Measurements from ENCODE around the gene VRK1. TPM values are rescaled to one million over a fixed set of nuclear protein-coding genes. Genes with fewer than 3 reads are reported as not detected.

The VRK1 gene
- total and polyA plus RNA-seq, 2 of the 8 experiments (the other 6 are each of a cell fraction or from before 2014, with no cell fraction given) = 24.2 to 64.8 TPM

GRCh38 chr14:96801931-96802330, 4.7 kb downstream of the VRK1 start:
- H2AK5ac ChIP-seq (ENCODE audit: low read depth, low read length) = no peak overlapping the region
- peaks cover 13 to 94% of the 10 kb centered on the region in 2 experiments for H3K79me2 ChIP-seq (ENCODE audit: control insufficient read depth in 1 of 2, insufficient read depth in 2 of 2, low read length in 2 of 2)
- TF ChIP-seq ZNF274 (IDR thresholded peaks at IDR 0.05; ENCODE audit: borderline replicate concordance, extremely low read depth, low read length) (no peak), FOSL1 (IDR thresholded peaks at IDR 0.05; ENCODE audit: insufficient read depth, low read depth, low read length) (no peak), EZH2 (IDR thresholded peaks at IDR 0.05; ENCODE audit: low read depth, low read length, severe bottlenecking) (no peak), BRCA1 (IDR thresholded peaks at IDR 0.05; ENCODE audit: low read depth, low read length) (no peak)
- H4K20me1 ChIP-seq (replicated peaks in 1 of 2; ENCODE audit: control insufficient read depth in 1 of 2, insufficient read depth in 2 of 2, low read length in 2 of 2) = peaks cover 16 to 20% of the 10 kb centered on the region in 2 experiments
- WGBS, 2 experiments (ENCODE audit: extremely low coverage in 1 of 2, insufficient coverage in 1 of 2, insufficient read length in 1 of 2, insufficient replicate concordance in 2 of 2, low coverage in 1 of 2, low lambda C conversion rate in 2 of 2, missing lambda C conversion rate in 1 of 2) = 63% methylated on average over 5 of the region's 5 CpGs; no CpG with 5 or more reads in 1 of the 2 experiments
- no peak overlapping the region for H4K8ac ChIP-seq (ENCODE audit: extremely low read depth, insufficient read depth, low read length)
- H3K4ac ChIP-seq (replicated peaks; ENCODE audit: insufficient read length, low read depth, low read length) = no peak overlapping the region
- H3K18ac ChIP-seq (ENCODE audit: extremely low read depth, low read length) = no peak overlapping the region
- no peak overlapping the region for H2BK20ac ChIP-seq (ENCODE audit: low read length)
- H3K23me2 ChIP-seq (ENCODE audit: low read depth, low read length) = peaks cover 8% of the 10 kb centered on the region
- H3K14ac ChIP-seq (ENCODE audit: insufficient read length) = no peak overlapping the region
- H3K27ac ChIP-seq (ENCODE audit: low read depth, low read length) = no peak overlapping the region
- no peak overlapping the region for H3K56ac ChIP-seq (replicated peaks; ENCODE audit: insufficient read length, low read depth, low read length)
- FAIRE-seq = no peak
- H3K9ac ChIP-seq (replicated peaks in 1 of 4; ENCODE audit: extremely low read depth in 1 of 4, low read depth in 3 of 4, low read length in 3 of 4) = no peak overlapping the region
- CTCF ChIA-PET (ENCODE audit: partially characterized antibody) = interaction anchor here (0.7 to 2.7 kb wide), 3 partner anchors 51 to 204 kb away, joined by 3 to 11 read pairs (median 3); no protein-coding TSS in a partner anchor
- no peak overlapping the region for H2AFZ ChIP-seq (ENCODE audit: low read length)
- no peak overlapping the region for H3K23ac ChIP-seq (ENCODE audit: insufficient read length)
- no peak overlapping the region for H3K4me2 ChIP-seq (ENCODE audit: insufficient read depth in 1 of 2, low read depth in 2 of 2, low read length in 2 of 2)
- H2BK15ac ChIP-seq (ENCODE audit: low read length) = no peak overlapping the region
- H2BK120ac ChIP-seq (replicated peaks; ENCODE audit: low read depth, low read length) = no peak overlapping the region
- H3K36me3 ChIP-seq (ENCODE audit: control insufficient read depth in 2 of 4, insufficient read depth in 4 of 4, low read length in 3 of 4) = no peaks in the 10 kb centered on the region
- H3K4me3 ChIP-seq (ENCODE audit: extremely low read depth in 1 of 4, insufficient read depth in 2 of 4, low read depth in 3 of 4, low read length in 4 of 4) = no peak overlapping the region
- H2BK5ac ChIP-seq (ENCODE audit: low read depth, low read length) = no peak overlapping the region
- H3K79me1 ChIP-seq (ENCODE audit: low read depth, low read length) = peaks cover 2% of the 10 kb centered on the region; the same call in 1 of the 2 replicates
- H2BK12ac ChIP-seq (ENCODE audit: low read depth, low read length) = no peak overlapping the region
- H4K5ac ChIP-seq (ENCODE audit: insufficient read length, low read depth, low read length) = no peak overlapping the region
- no peak overlapping the region for H4K91ac ChIP-seq (replicated peaks; ENCODE audit: insufficient read length, low read length)
- H3K27me3 ChIP-seq (replicated peaks in 1 of 4; ENCODE audit: control insufficient read depth in 3 of 4, extremely low read depth in 1 of 4, insufficient read depth in 3 of 4, low read length in 3 of 4) = no peaks in the 10 kb centered on the region
- no peaks in the 10 kb centered on the region for H3K9me3 ChIP-seq (ENCODE audit: insufficient read depth in 2 of 2, low read depth in 1 of 2, low read length in 1 of 2)
- POLR2A ChIA-PET (ENCODE audit: partially characterized antibody) = interaction anchor here (0.7 kb wide), 1 partner anchor 65 kb away, joined by 3 read pairs; no protein-coding TSS in a partner anchor
- H3K4me1 ChIP-seq (replicated peaks in 1 of 4; ENCODE audit: control insufficient read depth in 3 of 4, insufficient read depth in 4 of 4, low read length in 3 of 4) = peaks cover 0 to 2% (median 0%) of the 10 kb centered on the region in 4 experiments; a peak in 1 of 7 replicates
- DNase-seq (ENCODE audit: low read depth in 1 of 2, low spot score in 2 of 2) = no peak

All from H1 (cell line).